AML-193 (cell line): ENCODE results near the gene GBX2.
"Not testable (repeated sequence)": the region's sequence is repeated elsewhere in the genome, so short reads cannot be mapped to it uniquely, and the experiment has no call there.

ENCODE experiments used
- DNase-seq, 2 experiments: peaks; one replicate each; lab custom pipeline; 2025; lab: John Stamatoyannopoulos, UW

GBX2 gene

DNA sequence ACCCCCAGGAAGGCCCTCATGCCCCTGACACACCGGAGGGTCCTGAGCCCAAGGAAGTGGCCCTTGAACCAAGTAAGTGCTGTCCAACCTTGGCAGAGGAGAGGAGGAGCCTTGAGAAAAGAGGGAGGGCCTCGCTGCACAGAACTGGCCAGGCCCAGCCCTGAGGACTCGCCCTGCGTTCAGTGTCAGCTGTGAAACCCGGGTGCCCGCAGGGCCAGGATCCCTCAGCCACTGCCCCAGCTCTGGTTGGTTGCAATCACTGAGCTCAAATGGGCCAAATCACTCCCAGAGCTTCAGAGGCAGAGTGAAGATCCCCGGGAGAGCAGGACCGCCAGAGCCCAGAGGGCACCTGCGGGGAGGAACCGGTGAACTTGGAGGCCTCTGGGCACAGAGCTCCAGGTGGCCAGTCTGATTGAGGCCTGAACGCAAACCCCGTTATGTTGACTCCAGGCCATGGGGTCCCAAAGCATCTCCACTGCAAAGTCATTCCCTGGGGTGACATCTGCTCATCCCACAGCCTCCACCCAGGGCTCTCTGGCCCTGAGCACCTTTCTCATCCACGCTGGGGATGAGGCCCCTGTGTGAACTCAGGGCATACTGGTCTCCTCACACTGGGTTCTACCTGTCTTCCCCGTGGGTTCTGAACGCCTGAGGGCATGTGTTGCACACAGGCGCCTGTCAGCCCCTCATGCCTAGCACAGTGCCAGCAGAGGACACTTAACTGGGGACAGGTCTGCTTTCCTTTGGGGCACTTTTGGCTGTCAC is 11.9 kb downstream of the GBX2 start:
- no peak for DNase-seq

DNA sequence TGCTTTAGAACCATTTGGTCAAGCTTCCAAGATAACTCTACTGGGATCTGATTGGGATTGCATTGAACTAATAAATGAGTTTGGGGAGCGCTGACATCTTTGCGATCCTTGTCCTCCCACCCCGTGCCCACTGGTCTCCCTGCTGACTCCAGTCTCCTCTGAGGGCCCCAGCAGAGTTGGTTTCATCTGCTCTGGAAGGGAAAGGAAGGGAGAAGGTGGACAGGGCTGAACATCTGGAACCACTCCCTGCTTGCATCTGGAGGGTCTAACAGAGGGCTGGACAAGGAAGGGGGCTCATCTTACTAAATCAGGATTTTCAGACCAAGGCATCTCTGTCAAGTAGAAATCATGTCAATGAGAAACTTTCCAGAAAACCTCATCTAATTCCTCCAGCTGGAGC is 12.8 kb downstream of the GBX2 start:
- DNase-seq: no peak

DNA sequence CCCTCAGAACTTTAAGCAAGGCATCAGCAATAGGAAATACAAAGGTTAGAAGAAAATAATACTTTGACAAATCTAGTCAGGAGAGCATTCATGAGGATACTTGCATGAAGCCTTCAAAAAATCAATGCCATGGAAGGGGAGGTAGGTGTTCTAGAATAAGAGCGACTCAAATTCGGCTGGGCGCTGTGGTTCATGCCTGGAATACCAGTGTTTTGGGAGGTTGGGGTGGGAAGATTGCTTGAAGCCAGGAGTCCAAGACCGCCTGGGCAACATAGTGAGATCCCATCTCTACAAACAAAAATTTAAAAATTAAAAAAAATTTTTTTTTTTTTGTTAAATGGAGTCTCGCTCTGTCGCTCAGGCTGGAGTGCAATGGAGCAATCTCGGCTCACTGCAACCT is 21.8 kb downstream of the GBX2 start:
- DNase-seq: no peak

DNA sequence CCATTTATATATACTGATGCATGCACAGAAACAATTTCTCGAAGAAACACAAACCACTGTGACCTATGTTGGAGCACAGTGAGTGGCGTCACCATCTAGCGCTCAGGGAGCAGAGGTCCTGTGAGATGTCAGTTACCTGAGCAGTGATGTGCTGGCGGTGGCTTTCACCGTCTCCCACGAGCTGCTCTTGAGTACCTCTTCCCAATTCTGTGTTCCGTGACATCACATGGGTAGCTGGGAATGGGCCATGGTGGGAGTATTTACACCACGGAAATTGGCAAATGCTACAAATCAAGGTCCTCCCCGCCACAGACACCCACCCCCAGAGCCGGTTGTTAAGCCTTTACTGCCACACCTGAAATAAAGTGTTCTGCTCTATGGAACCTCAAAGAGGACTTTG is 24.4 kb downstream of the GBX2 start:
- no peak for DNase-seq

DNA sequence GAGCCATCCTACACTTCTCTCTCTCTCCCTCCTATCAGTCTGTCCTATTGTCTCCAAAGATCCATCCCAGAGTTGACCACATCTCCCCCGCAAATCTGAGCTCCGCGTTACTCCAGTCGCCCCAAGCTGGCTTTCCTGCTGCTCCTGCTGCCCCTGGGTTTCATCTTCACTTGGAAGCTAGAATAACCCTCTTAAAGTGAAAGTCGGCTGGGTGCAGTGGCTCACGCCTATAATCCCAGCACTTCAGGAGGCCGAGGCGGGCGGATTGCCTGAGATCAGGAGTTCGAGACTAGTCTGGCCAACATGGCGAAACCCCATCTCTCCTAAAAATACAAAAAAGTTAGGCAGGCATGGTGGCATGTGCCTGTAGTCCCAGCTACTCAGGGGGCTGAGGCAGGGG is 26.6 kb downstream of the GBX2 start:
- DNase-seq: not testable (repeated sequence)

DNA sequence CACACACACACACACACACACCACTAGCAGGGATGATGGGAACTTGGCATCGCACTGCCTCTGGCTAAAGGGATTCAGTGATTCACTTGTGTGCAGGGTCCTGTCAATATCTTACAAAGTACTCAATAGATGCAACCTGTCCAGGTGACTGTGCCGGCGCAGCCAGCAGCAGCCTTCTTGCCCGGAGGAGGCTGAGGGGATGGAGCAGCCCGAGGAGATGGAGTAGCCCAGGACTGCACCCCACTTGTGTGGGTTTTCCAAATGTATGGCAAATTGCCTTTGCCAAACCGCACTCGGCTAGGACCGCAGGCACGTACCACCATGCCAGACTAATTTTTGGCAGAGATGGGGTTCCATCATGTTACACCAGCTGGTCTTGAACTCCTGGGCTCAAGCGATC is 31.1 kb downstream of the GBX2 start:
- DNase-seq: no peak

DNA sequence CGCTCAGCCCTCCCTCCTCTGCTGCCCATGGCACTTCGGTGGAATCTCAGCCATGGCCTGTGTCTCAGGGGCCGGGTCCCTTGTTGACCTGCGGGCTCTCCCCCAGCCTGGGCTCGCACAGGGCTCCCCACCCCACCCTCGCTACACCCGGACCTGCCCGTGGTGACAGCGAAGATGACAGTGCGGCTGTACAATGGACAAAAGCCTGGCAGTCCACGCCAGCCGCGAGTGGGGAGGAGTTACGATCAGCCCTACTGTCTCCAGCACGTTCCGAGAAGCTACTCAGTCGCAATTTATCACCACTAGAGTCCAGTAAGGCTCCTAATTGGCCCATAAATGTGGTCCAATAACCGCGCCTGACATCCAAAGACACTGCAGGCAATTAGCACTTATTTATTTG is 31.6 kb downstream of the GBX2 start:
- no peak for DNase-seq

DNA sequence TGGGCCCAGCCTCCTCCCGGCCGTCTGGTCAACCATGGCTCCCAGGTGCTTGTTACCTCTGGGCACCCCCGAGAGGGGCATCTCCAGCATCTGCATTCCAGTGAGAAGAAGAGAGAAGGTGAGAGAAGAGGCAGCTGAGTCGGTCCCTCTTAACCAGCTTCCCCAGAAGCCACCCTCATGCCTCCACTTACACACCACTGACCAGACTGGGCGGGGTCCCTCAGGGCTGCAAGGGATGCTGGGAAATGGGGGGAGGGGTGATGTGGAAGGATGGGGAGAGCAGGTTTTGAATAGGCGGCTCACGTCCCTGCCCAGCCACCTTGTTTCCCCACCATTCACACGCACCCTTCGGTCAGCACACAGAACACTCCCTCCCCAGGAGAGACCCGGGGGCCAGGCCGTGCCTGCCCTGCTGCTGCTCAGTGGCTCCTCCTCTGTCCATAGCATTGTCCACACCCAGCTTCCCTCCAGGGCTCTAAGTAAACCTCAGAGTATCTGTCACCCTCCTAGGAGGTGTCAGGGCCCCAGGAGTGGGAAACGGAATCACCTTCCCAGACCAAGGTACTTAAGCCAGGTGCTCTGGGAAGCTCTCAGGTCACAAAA is 34.7 kb downstream of the GBX2 start:
- DNase-seq: no peak

DNA sequence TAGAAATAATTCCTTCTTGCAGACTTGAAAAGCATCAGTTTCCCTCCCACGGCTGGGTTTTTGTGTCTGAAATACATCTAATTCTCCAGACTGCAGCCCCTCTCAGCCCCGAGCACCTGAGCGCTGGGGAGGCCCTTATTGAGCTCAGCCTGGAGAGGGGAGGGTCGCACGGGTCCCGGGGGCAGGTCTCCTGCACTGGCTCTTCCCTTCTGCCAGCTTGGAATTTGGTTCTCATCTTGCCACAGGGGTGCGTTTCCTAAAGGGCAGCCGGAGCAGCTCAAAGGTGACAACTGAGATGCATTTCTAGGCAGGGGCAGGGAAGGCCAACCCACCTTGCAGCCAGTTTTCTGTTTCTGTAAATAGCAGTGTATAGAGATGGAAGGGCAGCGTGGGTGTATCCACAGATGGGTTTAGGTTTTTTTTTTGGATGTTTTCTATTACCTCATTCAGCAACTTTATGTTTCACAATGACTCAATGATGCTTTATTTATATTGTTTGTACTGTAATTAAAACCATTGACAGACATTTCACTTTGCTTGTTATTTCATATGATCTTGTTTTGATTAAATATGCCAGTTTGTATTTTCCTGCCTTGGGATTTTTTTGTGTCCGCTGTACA is 37.0 kb downstream of the GBX2 start:
- DNase-seq: no peak

DNA sequence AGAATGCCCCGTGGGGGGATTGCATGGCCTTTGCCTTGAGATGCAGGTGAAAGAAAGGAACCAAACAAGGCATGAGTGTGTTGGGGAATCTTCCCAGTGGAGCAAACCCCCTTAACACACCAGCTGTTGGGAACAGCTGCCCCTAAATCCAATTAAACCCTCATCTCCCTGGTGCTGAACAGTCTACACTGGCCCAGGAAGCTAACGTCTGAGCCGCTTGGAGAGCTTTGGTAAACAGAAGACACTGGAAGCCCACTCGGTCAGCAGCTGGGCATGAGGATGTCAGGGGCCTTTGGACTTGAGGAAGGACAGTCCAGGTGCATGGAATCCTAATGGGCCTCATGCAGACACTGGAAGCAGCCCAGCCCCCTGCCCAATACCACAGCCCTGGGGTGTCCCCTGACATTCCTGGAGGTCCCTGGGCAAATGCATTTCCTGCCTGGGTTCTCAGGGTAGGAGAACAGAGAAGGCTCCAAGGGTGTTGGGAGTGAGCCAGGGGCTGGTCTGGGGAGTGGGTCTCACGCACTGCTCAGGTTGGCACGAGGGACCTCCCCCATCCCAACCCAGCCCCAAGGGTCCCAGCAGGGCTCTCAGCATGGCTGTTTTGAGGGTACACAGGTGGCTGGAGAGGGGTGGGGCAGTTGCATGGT is 37.7 kb downstream of the GBX2 start:
- DNase-seq: no peak

DNA sequence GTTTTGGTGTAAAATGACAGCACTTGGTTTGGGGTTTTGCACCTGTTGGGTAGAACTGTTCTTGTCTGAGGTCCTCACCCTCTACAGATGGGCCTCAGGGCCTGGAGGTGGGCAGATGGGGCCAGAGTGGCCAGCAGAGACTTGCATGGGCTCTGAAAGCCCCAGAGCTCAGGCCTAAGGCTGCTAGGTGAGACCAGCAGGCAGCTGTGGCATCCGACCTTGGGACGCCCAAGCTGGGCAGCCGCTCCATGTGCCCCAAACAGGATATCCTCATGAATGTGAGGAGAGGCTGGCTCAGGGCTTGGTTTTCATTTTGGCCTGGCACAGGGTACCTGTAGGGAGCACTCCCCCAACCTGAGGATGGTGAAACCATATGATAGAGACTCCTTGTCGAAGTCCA is 38.3 kb downstream of the GBX2 start:
- DNase-seq: no peak

DNA sequence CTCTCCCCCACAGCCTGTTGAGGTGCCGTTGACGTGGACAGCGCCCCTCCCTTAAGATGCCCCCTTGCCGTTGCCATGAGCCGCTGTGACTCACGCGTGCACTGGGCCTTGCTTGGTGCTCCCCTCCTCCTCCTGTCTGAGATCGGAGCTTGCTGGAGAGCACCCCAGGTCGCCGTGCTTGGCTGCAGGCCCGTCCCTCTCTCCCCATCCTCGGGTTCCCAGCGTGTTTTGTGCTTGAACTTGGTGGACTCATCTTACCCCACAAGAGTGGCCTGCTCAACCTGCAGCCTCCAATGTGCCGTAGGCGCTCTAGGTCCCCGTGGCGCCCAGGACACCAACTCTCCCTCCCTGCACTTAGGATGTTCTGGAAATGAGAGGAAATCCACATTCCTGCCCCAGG is 39.9 kb downstream of the GBX2 start:
- DNase-seq: no peak

DNA sequence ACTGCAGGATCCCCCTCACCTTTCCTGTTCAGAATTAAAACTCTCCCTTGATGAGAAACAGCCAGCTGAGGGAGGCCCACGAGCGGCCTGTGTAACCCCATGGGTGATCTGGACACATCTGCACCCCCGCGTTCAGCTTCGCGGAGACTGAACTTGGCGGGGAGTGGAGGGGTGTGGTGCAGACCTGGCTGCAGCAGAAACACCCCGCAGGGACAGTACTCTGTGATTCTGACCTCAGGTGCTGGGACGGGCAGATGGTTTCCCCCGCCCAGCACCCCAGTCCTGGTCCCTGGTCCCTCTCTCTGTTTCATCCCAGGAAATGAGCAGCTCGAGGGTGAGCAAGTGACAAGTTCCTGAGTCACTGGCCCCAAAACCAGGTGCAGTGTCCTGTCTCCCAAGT is 41.2 kb downstream of the GBX2 start:
- no peak for DNase-seq

DNA sequence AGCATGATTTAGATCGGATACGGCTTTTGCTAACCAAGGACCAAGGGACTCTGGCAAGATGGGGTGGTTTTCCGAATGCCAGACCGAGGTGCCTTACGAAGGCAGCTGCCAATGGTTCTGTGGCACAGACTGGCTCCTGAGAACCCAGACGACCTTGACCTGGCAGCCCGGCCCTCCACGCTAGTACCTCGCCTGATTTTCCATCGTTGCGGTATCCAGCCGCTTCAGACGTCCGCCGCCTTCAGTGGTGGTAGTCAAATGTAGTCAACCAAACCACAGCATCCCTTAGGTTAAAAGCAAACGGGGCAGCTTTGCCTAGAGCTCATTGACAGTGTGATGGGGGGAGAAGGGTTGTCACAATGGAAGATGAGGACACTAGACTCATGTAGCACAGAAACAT is 42.6 kb downstream of the GBX2 start:
- DNase-seq: no peak

DNA sequence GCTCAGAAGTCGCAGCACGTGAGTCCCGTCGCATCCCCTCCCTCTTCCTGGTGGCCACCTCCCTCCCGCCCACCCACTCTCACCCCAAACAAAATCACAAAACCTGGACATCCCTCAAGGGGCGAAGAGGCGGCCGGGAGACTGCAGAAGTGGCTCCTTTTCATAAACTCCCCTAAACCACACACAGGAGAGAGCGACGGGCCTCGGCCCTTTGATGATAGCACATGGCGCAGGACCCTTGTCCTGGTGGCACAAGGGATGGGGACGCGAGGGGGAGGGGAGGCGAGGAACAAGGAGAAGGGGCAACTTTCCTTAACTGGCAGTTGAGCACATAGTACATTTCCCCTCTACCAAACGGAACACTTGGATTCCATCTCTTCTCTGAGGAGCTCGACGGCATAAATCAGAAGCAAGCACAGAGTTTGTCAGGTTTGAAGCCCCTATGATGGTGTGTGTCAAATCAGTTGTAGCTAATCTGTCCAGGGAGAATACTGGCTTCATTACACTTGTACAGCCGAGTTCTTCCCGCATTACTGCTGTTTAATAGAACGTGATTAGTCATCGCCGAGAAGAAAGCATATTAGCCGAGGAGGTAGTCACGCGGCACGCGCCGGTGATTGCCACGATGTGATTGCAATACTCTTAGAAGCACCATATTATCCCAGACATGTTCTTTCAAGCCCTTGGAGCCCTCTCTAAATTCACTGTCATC is 43.8 kb downstream of the GBX2 start:
- no peak for DNase-seq

DNA sequence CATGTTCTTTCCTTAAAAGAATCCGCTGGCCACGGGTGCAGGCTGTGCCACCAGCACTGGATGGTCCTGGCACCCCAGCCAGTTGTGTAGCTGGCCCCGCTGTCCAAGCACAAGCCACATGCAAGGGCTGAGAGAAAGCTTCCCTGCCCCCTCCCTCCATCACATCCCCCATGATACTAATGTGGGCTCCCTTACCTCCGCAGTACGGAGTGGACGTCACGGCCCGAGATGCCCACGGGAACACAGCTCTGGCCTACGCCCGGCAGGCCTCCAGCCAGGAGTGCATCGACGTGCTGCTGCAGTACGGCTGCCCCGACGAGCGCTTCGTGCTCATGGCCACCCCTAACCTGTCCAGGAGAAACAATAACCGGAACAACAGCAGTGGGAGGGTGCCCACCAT is 44.5 kb downstream of the GBX2 start:
- DNase-seq: no peak

DNA sequence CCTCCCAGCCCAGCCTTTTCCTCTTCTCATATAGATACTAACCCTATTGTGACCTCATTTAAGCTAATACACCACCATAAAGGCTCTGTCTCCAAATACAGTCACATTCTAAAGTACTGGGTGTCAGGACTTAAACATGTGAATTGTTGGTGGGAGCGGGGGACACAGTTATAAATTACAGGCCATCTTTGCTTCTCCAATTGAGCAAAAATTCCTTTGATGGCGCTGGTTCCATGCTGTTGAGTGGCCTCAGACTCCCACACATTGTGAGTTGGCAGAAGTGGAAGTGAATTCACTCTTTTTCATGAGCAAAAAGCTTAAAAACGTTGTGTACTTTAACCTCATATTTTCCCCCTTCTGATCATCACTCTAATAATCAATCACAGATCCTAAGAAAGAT is 46.0 kb downstream of the GBX2 start:
- no peak for DNase-seq

DNA sequence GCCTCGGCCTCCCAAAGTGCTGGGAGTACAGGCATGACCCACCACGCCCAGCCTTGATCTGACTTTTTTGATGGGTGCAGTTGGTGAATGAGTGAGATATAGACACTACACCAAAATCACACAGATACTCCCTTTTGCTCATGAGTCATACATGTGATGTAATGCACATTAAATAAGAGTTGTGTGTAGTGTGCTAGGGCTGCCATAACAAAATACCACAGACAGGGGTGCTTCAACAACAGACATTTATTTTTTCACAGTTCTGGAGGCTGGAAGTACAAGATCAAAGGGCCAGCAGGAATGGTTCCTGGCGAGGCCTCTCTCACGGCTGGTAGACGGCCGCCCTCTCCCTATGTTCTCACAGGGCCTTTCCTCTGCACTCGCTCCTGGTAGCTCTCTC is 46.6 kb downstream of the GBX2 start:
- no peak for DNase-seq

DNA sequence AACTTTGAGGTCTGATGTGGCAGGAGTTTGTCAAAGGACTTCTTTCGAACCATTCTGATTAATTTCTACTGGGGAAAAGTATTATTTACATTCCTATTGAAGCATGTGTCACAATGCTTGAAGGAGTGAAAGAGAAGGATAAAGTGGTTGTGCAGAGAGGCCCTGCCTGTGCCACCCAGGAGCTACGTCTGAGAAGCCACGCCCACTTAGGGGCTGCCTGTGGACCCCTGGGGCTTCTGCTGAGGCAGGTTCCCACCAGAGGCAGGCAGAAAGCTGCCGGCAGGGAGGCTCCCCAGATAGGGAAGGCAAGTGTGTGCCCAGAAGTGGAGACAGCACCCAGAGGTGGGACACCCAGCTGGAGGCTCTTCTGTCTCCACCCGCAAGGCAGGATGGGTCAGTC is 47.4 kb downstream of the GBX2 start:
- DNase-seq: no peak

DNA sequence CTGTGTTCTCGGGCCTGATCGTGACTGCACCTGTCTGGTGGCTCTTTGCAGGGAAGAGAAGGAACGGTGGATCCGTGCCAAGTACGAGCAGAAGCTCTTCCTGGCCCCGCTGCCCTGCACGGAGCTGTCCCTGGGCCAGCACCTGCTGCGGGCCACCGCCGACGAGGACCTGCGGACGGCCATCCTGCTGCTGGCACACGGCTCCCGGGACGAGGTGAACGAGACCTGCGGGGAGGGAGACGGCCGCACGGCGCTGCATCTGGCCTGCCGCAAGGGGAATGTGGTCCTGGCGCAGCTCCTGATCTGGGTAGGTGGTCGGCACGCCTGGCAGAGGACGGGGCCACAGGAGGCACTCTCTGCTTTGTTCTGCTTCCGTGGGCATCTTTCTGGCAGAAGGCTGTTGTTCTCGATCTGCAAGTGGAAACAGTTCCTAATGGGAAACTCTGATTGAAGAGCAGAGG is 48.0 kb downstream of the GBX2 start:
- no peak for DNase-seq

DNA sequence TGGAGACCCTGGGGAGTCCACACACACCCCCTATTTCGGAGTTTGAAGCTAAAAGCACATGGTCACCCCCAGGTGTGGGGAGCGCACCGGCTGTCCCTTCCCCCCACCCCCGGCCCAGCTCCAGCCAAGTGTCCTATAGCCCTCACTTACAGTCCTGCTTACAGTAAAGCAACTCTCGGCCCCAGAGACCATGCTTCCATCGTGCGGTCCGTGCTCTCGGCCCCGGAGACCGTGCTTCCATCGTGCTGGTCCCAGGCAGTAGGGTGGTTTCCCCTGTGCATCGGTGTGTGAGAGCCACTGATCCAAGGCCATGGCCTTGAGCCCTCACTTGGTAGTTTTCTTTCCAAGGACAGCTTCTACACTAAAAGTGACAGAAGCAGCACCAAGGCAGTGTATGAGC is 48.7 kb downstream of the GBX2 start:
- no peak for DNase-seq

DNA sequence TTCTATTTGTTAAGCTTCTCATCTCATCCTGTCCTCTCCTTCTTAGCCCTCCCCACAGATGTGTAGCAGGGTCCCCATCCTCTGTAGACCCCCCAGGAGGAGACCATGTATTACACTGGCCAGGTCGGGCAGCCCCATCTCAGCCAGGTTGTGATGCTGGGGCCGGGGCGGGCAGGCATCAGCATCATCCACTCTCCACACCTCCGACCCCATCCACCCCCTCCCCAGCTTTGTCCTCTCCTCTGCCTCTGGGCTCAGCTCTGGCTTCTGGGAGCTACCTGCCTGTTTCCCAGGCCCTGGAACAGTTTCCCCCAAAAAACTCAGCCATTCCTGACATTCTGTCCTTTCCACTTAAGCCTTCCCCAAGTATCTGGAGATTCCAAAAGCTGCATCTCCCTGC is 49.2 kb downstream of the GBX2 start:
- no peak for DNase-seq
